Measurements from ENCODE around the gene SC5D. TPM values are rescaled to one million over a fixed set of nuclear protein-coding genes. Genes with fewer than 3 reads are reported as not detected.

SC5D gene
- total RNA-seq, 1 donor = 63.7 TPM

GRCh38 chr11:121347094-121347493 lies 54.5 kb downstream of the SC5D start:
- Histone ChIP-seq H3K4me1 (ENCODE audit: insufficient read depth, low read length) (no peaks in the 10 kb centered on the region), H3K27me3 (ENCODE audit: insufficient read depth, low read length) (peaks cover 7% of the 10 kb centered on the region), H2AFZ (ENCODE audit: low read length) (no peak overlapping the region), H3K79me2 (ENCODE audit: insufficient read depth, low read length) (no peaks in the 10 kb centered on the region), H3K4me3 (ENCODE audit: insufficient read depth, low read length) (no peak overlapping the region), H3K4me2 (ENCODE audit: insufficient read depth, low read length) (no peak overlapping the region), H4K20me1 (ENCODE audit: insufficient read depth, low read length) (no peaks in the 10 kb centered on the region), H3K27ac (ENCODE audit: low read depth, low read length) (no peak overlapping the region), H3K36me3 (ENCODE audit: insufficient read depth, low read length) (no peaks in the 10 kb centered on the region), H3K9me3 (ENCODE audit: low read depth, low read length) (no peaks in the 10 kb centered on the region)
- no peak for TF ChIP-seq CTCF (IDR thresholded peaks at IDR 0.05; ENCODE audit: extremely low read depth, low read depth, low read length)
- no peak for DNase-seq (ENCODE audit: insufficient read length, low spot score, missing footprints)

- no peak for TF ChIP-seq CTCF (IDR thresholded peaks at IDR 0.05; ENCODE audit: extremely low read depth, low read depth, low read length)
- DNase-seq (ENCODE audit: insufficient read length, low spot score, missing footprints) = no peak
- no peaks in the 10 kb centered on the region for H3K36me3 ChIP-seq (ENCODE audit: insufficient read depth, low read length)
- H3K9me3 ChIP-seq (ENCODE audit: low read depth, low read length) = no peaks in the 10 kb centered on the region
- H3K79me2 ChIP-seq (ENCODE audit: insufficient read depth, low read length) = no peaks in the 10 kb centered on the region
- H3K4me2 ChIP-seq (ENCODE audit: insufficient read depth, low read length) = no peak overlapping the region
- H2AFZ ChIP-seq (ENCODE audit: low read length) = no peak overlapping the region
- no peak overlapping the region for H3K4me3 ChIP-seq (ENCODE audit: insufficient read depth, low read length)
- no peaks in the 10 kb centered on the region for H3K4me1 ChIP-seq (ENCODE audit: insufficient read depth, low read length)
- H3K27ac ChIP-seq (ENCODE audit: low read depth, low read length) = no peak overlapping the region
- no peaks in the 10 kb centered on the region for H4K20me1 ChIP-seq (ENCODE audit: insufficient read depth, low read length)
- H3K27me3 ChIP-seq (ENCODE audit: insufficient read depth, low read length) = peaks cover 7% of the 10 kb centered on the region
Measured at GRCh38 chr11:121347813-121348212, 55.2 kb downstream of the SC5D start.

- no peak for TF ChIP-seq CTCF (IDR thresholded peaks at IDR 0.05; ENCODE audit: extremely low read depth, low read depth, low read length)
- no peaks in the 10 kb centered on the region for H3K4me1 ChIP-seq (ENCODE audit: insufficient read depth, low read length)
- no peak overlapping the region for H3K4me2 ChIP-seq (ENCODE audit: insufficient read depth, low read length)
- H3K27me3 ChIP-seq (ENCODE audit: insufficient read depth, low read length) = peaks cover 7% of the 10 kb centered on the region
- no peak overlapping the region for H3K27ac ChIP-seq (ENCODE audit: low read depth, low read length)
- no peak overlapping the region for H3K4me3 ChIP-seq (ENCODE audit: insufficient read depth, low read length)
- no peaks in the 10 kb centered on the region for H3K36me3 ChIP-seq (ENCODE audit: insufficient read depth, low read length)
- H3K9me3 ChIP-seq (ENCODE audit: low read depth, low read length) = no peaks in the 10 kb centered on the region
- no peaks in the 10 kb centered on the region for H4K20me1 ChIP-seq (ENCODE audit: insufficient read depth, low read length)
- H3K79me2 ChIP-seq (ENCODE audit: insufficient read depth, low read length) = no peaks in the 10 kb centered on the region
- no peak for DNase-seq (ENCODE audit: insufficient read length, low spot score, missing footprints)
- no peak overlapping the region for H2AFZ ChIP-seq (ENCODE audit: low read length)
Measured at GRCh38 chr11:121348220-121348875, 55.8 kb downstream of the SC5D start.

GRCh38 chr11:121349790-121350189 lies 57.2 kb downstream of the SC5D start:
- no peak for TF ChIP-seq CTCF (IDR thresholded peaks at IDR 0.05; ENCODE audit: extremely low read depth, low read depth, low read length)
- Histone ChIP-seq H3K4me2 (ENCODE audit: insufficient read depth, low read length) (no peak overlapping the region), H3K4me1 (ENCODE audit: insufficient read depth, low read length) (no peaks in the 10 kb centered on the region), H2AFZ (ENCODE audit: low read length) (no peak overlapping the region), H3K79me2 (ENCODE audit: insufficient read depth, low read length) (no peaks in the 10 kb centered on the region), H3K9me3 (ENCODE audit: low read depth, low read length) (no peaks in the 10 kb centered on the region), H4K20me1 (ENCODE audit: insufficient read depth, low read length) (no peaks in the 10 kb centered on the region), H3K27me3 (ENCODE audit: insufficient read depth, low read length) (peaks cover 3% of the 10 kb centered on the region), H3K4me3 (ENCODE audit: insufficient read depth, low read length) (no peak overlapping the region), H3K36me3 (ENCODE audit: insufficient read depth, low read length) (no peaks in the 10 kb centered on the region), H3K27ac (ENCODE audit: low read depth, low read length) (no peak overlapping the region)
- DNase-seq (ENCODE audit: insufficient read length, low spot score, missing footprints) = no peak
